Measurements from ENCODE around the gene SLC25A47.

- TF ChIP-seq, protein P1, sequence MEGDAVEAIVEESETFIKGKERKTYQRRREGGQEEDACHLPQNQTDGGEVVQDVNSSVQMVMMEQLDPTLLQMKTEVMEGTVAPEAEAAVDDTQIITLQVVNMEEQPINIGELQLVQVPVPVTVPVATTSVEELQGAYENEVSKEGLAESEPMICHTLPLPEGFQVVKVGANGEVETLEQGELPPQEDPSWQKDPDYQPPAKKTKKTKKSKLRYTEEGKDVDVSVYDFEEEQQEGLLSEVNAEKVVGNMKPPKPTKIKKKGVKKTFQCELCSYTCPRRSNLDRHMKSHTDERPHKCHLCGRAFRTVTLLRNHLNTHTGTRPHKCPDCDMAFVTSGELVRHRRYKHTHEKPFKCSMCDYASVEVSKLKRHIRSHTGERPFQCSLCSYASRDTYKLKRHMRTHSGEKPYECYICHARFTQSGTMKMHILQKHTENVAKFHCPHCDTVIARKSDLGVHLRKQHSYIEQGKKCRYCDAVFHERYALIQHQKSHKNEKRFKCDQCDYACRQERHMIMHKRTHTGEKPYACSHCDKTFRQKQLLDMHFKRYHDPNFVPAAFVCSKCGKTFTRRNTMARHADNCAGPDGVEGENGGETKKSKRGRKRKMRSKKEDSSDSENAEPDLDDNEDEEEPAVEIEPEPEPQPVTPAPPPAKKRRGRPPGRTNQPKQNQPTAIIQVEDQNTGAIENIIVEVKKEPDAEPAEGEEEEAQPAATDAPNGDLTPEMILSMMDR (IDR thresholded peaks at IDR 0.05; ENCODE audit: low read length), result no peak
- TF ChIP-seq EZH2 (optimal IDR thresholded peaks at IDR 0.05; ENCODE audit: low read depth, low read length) (no peak), EZH2phosphoT487 (IDR thresholded peaks at IDR 0.05; ENCODE audit: low read length) (no peak)
Observed at GRCh38 chr14:100282766-100283419, 40.2 kb upstream of the SLC25A47 start.

All from MM.1S (cell line).